Endothelial cell (in vitro differentiated cells): ENCODE results near the gene ACP2. TPM values are rescaled to one million over a fixed set of nuclear protein-coding genes. Genes with fewer than 3 reads are reported as not detected.

ENCODE experiments used
- DNase-seq: peaks from one replicate; pipeline ENCODE4 v3.0.0; 2021; ENCODE audit warnings: low spot score
- H3K27ac Mint-ChIP-seq: one replicate; pipeline ENCODE4 v1.8.0; 2021; ENCODE audit warnings: mixed read lengths, inconsistent platforms; ENCODE audit not compliant: unreplicated experiment
- H3K27me3 Mint-ChIP-seq: one replicate; pipeline ENCODE4 v1.8.0; 2021; ENCODE audit warnings: mild to moderate bottlenecking, moderate library complexity, mixed read lengths, inconsistent platforms; ENCODE audit not compliant: unreplicated experiment
- H3K36me3 Mint-ChIP-seq: one replicate; pipeline ENCODE4 v1.8.0; 2021; ENCODE audit warnings: mild to moderate bottlenecking, low read depth, mixed read lengths, inconsistent platforms; ENCODE audit not compliant: unreplicated experiment
- H3K4me1 Mint-ChIP-seq: one replicate; pipeline ENCODE4 v1.8.0; 2021; ENCODE audit warnings: mild to moderate bottlenecking, mixed read lengths, inconsistent platforms; ENCODE audit not compliant: unreplicated experiment
- H3K4me3 Mint-ChIP-seq: one replicate; pipeline ENCODE4 v1.8.0; 2021; ENCODE audit warnings: mild to moderate bottlenecking, mixed read lengths, inconsistent platforms; ENCODE audit not compliant: unreplicated experiment
- H3K9me3 Mint-ChIP-seq: one replicate; pipeline ENCODE4 v1.8.0; 2021; ENCODE audit warnings: mixed read lengths, inconsistent platforms; ENCODE audit not compliant: unreplicated experiment
- total RNA-seq: library from RNA; stranded (reverse); fragmentation: NEBNext Ultra II Directional; extraction: Animal tissue kit (Norgen Biotek cat#: 25700); gene quantifications from one replicate; pipeline ENCODE4 v1.2.1, GENCODE V29; 2021; ENCODE audit not compliant: unreplicated experiment
- TF ChIP-seq, protein P1 (sequence below): fragments of 200-600 bp; sonication (generic); IDR thresholded peaks from one replicate; pipeline ENCODE4 v1.5.0; 2021; ENCODE audit warnings: antibody characterized with exemption; ENCODE audit not compliant: unreplicated experiment

The ACP2 gene
- total RNA-seq, 1 donor from 2014 or later: 52.3 TPM

DNA sequence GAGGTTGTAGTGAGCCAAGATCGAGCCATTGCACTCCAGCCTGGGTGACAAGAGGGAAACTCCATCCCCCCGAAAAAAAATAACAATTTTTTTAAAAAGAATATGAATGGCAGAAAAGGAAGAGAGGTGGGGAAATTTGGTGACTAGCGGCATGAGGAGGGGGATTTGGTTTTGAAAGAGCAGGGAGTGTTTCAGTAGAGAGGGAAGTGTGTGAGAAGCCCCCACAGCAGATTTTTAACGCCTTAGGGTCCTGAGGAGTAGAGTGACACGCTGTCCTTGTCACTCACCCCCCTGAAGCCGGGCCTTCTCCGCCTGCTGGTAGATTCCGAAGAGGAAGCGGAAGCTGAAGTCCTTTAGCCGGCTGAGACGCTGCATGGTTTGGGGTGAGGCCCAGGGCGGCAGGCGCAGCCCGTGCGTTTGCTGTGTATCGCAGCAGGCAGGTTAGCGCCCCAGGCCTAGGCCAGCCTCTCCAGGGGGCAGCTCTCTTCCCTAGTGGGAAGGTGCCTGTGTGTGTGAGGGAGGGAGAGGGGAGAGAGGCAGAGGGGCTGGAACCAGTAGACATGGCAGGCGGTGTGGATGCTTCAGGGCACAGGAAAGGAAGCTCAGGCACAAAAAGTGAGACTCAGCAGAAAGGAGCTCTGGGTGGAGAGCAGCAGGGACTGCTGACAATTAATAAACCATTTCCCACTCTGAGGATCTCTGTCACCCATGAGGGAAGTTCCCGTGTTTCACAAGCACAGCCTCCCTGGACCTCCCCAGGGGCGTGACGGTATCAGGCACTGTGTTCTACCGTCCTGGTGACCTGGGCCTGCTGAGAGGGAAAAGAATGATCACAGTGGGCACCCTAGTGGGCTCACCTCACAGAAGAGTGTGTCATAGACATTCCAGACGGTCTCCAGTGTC, 3.9 kb downstream of the ACP2 start:
- no peak for DNase-seq
- H3K27ac Mint-ChIP-seq: no peak overlapping the region
- no peaks in the 10 kb centered on the region for H3K9me3 Mint-ChIP-seq
- peaks cover 9% of the 10 kb centered on the region for H3K27me3 Mint-ChIP-seq
- peaks cover 47% of the 10 kb centered on the region for H3K36me3 Mint-ChIP-seq
- TF ChIP-seq, protein P1, sequence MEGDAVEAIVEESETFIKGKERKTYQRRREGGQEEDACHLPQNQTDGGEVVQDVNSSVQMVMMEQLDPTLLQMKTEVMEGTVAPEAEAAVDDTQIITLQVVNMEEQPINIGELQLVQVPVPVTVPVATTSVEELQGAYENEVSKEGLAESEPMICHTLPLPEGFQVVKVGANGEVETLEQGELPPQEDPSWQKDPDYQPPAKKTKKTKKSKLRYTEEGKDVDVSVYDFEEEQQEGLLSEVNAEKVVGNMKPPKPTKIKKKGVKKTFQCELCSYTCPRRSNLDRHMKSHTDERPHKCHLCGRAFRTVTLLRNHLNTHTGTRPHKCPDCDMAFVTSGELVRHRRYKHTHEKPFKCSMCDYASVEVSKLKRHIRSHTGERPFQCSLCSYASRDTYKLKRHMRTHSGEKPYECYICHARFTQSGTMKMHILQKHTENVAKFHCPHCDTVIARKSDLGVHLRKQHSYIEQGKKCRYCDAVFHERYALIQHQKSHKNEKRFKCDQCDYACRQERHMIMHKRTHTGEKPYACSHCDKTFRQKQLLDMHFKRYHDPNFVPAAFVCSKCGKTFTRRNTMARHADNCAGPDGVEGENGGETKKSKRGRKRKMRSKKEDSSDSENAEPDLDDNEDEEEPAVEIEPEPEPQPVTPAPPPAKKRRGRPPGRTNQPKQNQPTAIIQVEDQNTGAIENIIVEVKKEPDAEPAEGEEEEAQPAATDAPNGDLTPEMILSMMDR: no peak
- no peak overlapping the region for H3K4me3 Mint-ChIP-seq
- H3K4me1 Mint-ChIP-seq: peaks cover 19% of the 10 kb centered on the region

- Mint-ChIP-seq H3K4me3 (peak overlapping the region; percentile 18), H3K36me3 (peaks cover 51% of the 10 kb centered on the region), H3K27ac (no peak overlapping the region), H3K27me3 (peaks cover 10% of the 10 kb centered on the region), H3K4me1 (peaks cover 8% of the 10 kb centered on the region), H3K9me3 (no peaks in the 10 kb centered on the region)
- no peak for DNase-seq
- TF ChIP-seq, protein P1: no peak
These were observed 5.2 kb downstream of the ACP2 start for GRCh38 chr11:47243454-47243853.

DNA sequence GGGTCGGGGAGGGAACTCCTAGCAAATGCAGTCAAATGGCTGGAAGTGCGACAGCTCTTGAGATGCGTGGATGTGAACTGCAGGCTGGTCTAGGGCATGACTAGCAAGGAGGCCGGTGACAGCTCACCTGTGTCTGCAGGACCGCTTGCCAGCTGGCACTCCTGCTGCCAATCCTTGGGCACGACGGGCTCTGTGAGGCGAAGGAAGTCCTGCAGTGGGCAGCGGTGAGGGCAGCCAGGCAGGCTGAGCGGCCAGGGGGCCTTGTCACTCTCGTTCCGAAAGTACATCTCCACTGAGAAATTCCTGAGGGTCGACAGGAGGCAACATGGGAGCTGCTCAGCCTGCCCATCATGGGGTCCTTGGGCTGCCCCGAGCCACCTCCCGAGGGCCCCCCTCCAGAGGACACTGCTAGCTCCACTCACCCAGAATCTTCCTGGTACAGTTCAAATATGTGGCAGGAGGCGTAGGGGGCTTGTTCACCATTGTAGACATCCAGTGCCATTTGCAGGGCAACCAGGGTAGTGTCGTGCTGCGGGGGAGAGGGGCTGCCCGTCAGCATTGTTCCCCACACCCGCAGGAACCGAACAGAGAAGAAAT, 5.9 kb downstream of the ACP2 start:
- DNase-seq: no peak
- TF ChIP-seq, protein P1: no peak
- Mint-ChIP-seq H3K4me3 (no peak overlapping the region), H3K4me1 (peaks cover 4% of the 10 kb centered on the region), H3K27ac (no peak overlapping the region), H3K27me3 (peaks cover 10% of the 10 kb centered on the region), H3K9me3 (no peaks in the 10 kb centered on the region), H3K36me3 (peaks cover 52% of the 10 kb centered on the region)

DNA sequence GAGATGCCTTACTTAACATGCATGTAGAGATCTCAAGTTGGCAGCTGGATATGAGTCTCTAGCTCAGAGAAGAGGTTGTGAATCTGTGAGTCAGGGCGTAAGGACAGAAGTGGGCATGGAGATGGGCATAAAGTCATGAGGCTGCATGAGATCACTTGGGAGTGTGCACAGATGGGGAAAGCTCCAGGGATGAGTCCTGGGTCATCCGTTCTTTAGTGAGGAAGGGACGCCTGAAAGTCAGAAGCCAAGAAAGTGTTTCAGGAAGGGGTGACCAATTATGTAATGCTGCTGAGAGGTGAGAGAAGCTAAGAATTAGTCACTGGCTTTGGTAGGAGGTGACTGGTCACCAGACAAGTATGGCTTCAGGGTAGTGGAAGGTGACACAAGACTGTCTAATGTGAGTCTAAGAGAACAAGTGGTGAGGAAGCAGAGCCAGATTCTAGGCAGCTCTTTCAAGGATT, 6.7 kb downstream of the ACP2 start:
- H3K4me3 Mint-ChIP-seq: peak overlapping the region; percentile 47

More for the DNA sequence above, 6.7 kb downstream of the ACP2 start:
- Mint-ChIP-seq H3K36me3 (peaks cover 55% of the 10 kb centered on the region), H3K4me1 (peaks cover 9% of the 10 kb centered on the region), H3K27ac (peak overlapping the region; percentile 0), H3K27me3 (peaks cover 10% of the 10 kb centered on the region), H3K9me3 (no peaks in the 10 kb centered on the region)
- TF ChIP-seq, protein P1: no peak
- DNase-seq: no peak
